Dermis microvascular lymphatic vessel endothelial cell (primary cell): Measurements from ENCODE around the gene CCT7. TPM values are rescaled to one million over a fixed set of nuclear protein-coding genes. Genes with fewer than 3 reads are reported as not detected.

ENCODE experiments used
- DNase-seq, 2 donors: peaks; one replicate each; pipeline versions ENCODE4 v3.0.0 to v3.0.0-alpha.2; 2010; ENCODE audit warnings: low read depth in 2 of 2
- total RNA-seq: library from RNA; depleted of rRNA; stranded (reverse); fragments of >200 nt; gene quantifications from 2 replicates; pipeline ENCODE4 v1.2.1, GENCODE V29; 2014

The CCT7 gene
- total RNA-seq: 347 and 408 TPM in 2 replicates

- peak; percentile 81 to 95 for DNase-seq
Measured at GRCh38 chr2:73233932-73234832, at the start of gene CCT7. Gene CCT7, plus strand, starts transcription at chr2:73234308. Its CDS starts 71 bp downstream, at chr2:73234379.

GRCh38 chr2:73185965-73186364 lies 48.1 kb upstream of the CCT7 start:
- no peak for DNase-seq

- DNase-seq: no peak
Measured at GRCh38 chr2:73187549-73187948, 46.6 kb upstream of the CCT7 start.

- DNase-seq: no peak
Measured at GRCh38 chr2:73197579-73197978, 36.5 kb upstream of the CCT7 start.

GRCh38 chr2:73200281-73200680 lies 33.8 kb upstream of the CCT7 start:
- DNase-seq: peak in 1 of 2 donors; percentile 8

- no peak for DNase-seq
Measured at GRCh38 chr2:73202156-73203054, 31.7 kb upstream of the CCT7 start, which contains the start of gene NOTO. Gene NOTO, plus strand, starts transcription at chr2:73202574. Its CDS starts 93 bp downstream, at chr2:73202667.

- DNase-seq: no peak
Measured at GRCh38 chr2:73203055-73203681, 30.9 kb upstream of the CCT7 start.

- no peak for DNase-seq
Measured at GRCh38 chr2:73205611-73206010, 28.5 kb upstream of the CCT7 start.

- DNase-seq: no peak
Measured at GRCh38 chr2:73208258-73208657, 25.9 kb upstream of the CCT7 start.

GRCh38 chr2:73210019-73210418 lies 24.1 kb upstream of the CCT7 start:
- no peak for DNase-seq

GRCh38 chr2:73210696-73211095 lies 23.4 kb upstream of the CCT7 start:
- DNase-seq: no peak

GRCh38 chr2:73212098-73212447 lies 22.0 kb upstream of the CCT7 start:
- no peak for DNase-seq

- DNase-seq: peak; percentile 34 to 74
Measured at GRCh38 chr2:73212448-73213176, 21.5 kb upstream of the CCT7 start.

- peak; percentile 74 to 79 for DNase-seq
Measured at GRCh38 chr2:73214120-73215035, 19.7 kb upstream of the CCT7 start, which contains the start of gene SMYD5. Gene SMYD5, plus strand, starts transcription at chr2:73214245. Its CDS starts 22 bp downstream, at chr2:73214267.

- no peak for DNase-seq
Measured at GRCh38 chr2:73215254-73215653, 18.9 kb upstream of the CCT7 start.

- no peak for DNase-seq
Measured at GRCh38 chr2:73217160-73217559, 16.9 kb upstream of the CCT7 start.

GRCh38 chr2:73217826-73218225 lies 16.3 kb upstream of the CCT7 start:
- DNase-seq: no peak

GRCh38 chr2:73218298-73218697 lies 15.8 kb upstream of the CCT7 start:
- no peak for DNase-seq

GRCh38 chr2:73223821-73224220 lies 10.3 kb upstream of the CCT7 start:
- no peak for DNase-seq
